Superior temporal gyrus (tissue), 1 donor: ENCODE results near the gene PGM1.

Experiments used
- DNase-seq: peaks from one replicate; pipeline ENCODE4 v3.0.0-alpha.2; 2016; ENCODE audit errors: extremely low spot score

PGM1 gene

GRCh38 chr1:63701187-63701586, 108.0 kb downstream of the PGM1 start:
- DNase-seq: no peak

- DNase-seq: no peak
Measured at GRCh38 chr1:63703701-63704107, 110.5 kb downstream of the PGM1 start.

GRCh38 chr1:63704443-63704842, 111.2 kb downstream of the PGM1 start:
- no peak for DNase-seq

GRCh38 chr1:63705078-63705477, 111.9 kb downstream of the PGM1 start:
- DNase-seq: no peak

- no peak for DNase-seq
Measured at GRCh38 chr1:63709267-63709828, 116.1 kb downstream of the PGM1 start.
